ENCODE results near the gene OR2T12. TPM values are rescaled to one million over a fixed set of nuclear protein-coding genes. Genes with fewer than 3 reads are reported as not detected.

The OR2T12 gene, protein sequence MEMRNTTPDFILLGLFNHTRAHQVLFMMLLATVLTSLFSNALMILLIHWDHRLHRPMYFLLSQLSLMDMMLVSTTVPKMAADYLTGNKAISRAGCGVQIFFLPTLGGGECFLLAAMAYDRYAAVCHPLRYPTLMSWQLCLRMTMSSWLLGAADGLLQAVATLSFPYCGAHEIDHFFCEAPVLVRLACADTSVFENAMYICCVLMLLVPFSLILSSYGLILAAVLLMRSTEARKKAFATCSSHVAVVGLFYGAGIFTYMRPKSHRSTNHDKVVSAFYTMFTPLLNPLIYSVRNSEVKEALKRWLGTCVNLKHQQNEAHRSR
- not detected in 5 replicates for total RNA-seq (2022; extraction: Qiagen RNA extraction)

DNA sequence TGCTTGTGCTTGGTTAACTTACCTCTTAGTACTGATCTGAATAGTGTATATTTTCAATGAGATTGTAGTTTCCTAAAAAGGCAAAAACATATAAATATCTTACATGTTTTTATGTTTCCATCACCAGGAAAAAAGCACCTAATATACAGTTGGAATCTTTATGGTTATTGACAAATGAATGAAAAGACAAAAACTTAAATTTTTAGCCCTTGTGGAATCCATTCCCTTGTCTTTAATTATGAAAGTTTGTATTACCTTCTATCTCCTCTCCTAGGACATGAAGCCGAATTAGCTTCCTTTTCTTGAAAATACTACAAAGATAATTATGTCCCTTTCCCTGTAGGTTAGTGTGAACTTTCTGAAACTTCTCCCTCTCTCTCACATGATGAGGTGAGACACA, at the start of gene OR2T12:
Gene OR2T12, minus strand, starts transcription at position 101 of the 400 bp plus-strand sequence. CDS start 7,846 bp downstream, outside the sequence.

DNA sequence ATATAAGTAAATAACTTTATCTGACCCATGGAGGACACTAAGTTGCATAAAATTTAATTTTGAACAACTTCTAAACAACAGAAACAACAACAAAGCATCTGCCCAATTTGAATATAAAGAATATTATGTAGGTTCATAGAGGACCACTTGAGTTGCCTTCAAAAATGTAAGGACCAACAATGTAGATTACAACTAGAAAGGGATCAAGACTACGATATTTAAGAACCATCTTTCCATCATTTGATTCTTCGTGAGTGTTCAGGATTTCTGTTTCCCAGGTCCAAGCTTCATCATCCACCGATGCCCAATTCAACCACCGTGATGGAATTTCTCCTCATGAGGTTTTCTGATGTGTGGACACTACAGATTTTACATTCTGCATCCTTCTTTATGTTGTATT, 45.3 kb upstream of the OR2T12 start, which contains the start of gene OR14C36:
Gene OR14C36, plus strand, starts transcription at position 301 of the 400 bp plus-strand sequence. Its CDS starts 0 bp downstream, at position 301.

DNA sequence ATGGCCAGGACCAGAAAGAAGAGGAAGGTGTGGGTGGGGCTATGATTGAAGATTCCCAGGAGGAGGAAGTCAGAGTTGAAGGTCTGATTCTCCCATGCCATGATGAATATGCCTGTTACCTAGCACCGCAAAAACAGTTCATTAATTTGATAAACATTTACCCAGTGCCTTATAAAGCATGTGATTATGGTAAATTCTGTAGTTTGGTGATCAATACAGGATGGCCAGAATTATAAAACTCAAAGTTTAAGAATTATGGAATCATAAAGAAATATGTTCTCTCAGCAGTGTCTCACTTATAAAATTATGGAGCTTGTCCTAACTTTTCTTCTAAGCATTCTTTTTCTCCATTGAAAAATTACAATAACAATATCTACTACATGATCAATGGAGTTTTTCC, 21.2 kb upstream of the OR2T12 start, which contains the start of gene OR2M7:
Gene OR2M7, minus strand, starts transcription at position 101 of the 400 bp plus-strand sequence. Its CDS starts 0 bp downstream, at position 101.

DNA sequence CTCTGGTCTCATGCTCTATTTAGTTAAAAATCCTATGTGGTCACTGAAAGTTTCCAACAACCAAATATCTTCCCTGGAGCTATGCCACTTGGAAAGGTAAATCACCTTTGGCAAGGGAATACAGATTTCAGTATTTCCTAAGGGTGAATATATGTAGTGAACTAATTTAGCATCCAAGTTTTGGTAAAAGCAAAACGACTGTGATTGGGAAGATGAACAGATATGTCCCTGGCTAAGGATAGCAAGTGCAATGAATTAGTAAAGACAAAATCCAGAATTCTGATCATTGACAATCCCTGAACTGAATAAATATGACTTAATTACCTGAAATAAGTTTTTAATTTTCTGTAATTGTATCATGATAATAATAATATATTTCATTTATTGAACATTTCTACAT, 25.3 kb downstream of the OR2T12 start, which contains the start of gene OR2T33:
Gene OR2T33, minus strand, starts transcription at position 101 of the 400 bp plus-strand sequence. CDS start 4,162 bp downstream, outside the sequence.

Other genes with a start within 250 kb of the OR2T12 start
- gene OR2L13, start 208.2 kb downstream of the OR2T12 start, total RNA-seq (2022; extraction: Qiagen RNA extraction): not detected in 5 replicates
- gene OR2M5, start 158.3 kb downstream of the OR2T12 start, total RNA-seq (2022; extraction: Qiagen RNA extraction): not detected in 5 replicates
- gene OR2M2, start 128.6 kb downstream of the OR2T12 start, total RNA-seq (2022; extraction: Qiagen RNA extraction): not detected in 5 replicates
- not detected in 5 replicates for gene OR2M3, start 106.2 kb downstream of the OR2T12 start, total RNA-seq (2022; extraction: Qiagen RNA extraction)
- not detected in 5 replicates for gene OR2M4, start 72.0 kb downstream of the OR2T12 start, total RNA-seq (2022; extraction: Qiagen RNA extraction)
- not detected in 5 replicates for gene OR2T33, start 25.4 kb downstream of the OR2T12 start, total RNA-seq (2022; extraction: Qiagen RNA extraction)
- gene OR2M7, start 21.1 kb upstream of the OR2T12 start, total RNA-seq (2022; extraction: Qiagen RNA extraction): not detected in 5 replicates
- gene OR14C36, start 45.4 kb upstream of the OR2T12 start, total RNA-seq (2022; extraction: Qiagen RNA extraction): not detected in 5 replicates
- not detected in 5 replicates for gene OR2T4, start 58.2 kb upstream of the OR2T12 start, total RNA-seq (2022; extraction: Qiagen RNA extraction)
- not detected in 5 replicates for gene OR2T6, start 72.3 kb upstream of the OR2T12 start, total RNA-seq (2022; extraction: Qiagen RNA extraction)
- gene OR2T1, start 99.6 kb upstream of the OR2T12 start, total RNA-seq (2022; extraction: Qiagen RNA extraction): not detected in 5 replicates
- gene OR2T2, start 142.2 kb upstream of the OR2T12 start, total RNA-seq (2022; extraction: Qiagen RNA extraction): not detected in 5 replicates
- not detected in 5 replicates for gene OR2T3, start 169.9 kb upstream of the OR2T12 start, total RNA-seq (2022; extraction: Qiagen RNA extraction)
- gene OR2T5, start 185.2 kb upstream of the OR2T12 start, total RNA-seq (2022; extraction: Qiagen RNA extraction): not detected in 5 replicates
- not detected in 5 replicates for gene OR2G6, start 204.6 kb upstream of the OR2T12 start, total RNA-seq (2022; extraction: Qiagen RNA extraction)

Measured in A549 treated with Mapracorat at 1 μM for 4 hours (cell line).